RWPE1 (cell line): ENCODE data around the gene SRSF10.
A peak's percentile ranks its signal among the peaks of the same experiment; 100 is the strongest.

ENCODE experiments used
- CTCF ChIA-PET: fragments of 350-600 bp; sonication (Branson Sonifier 250); formaldehyde crosslinking; extraction: SDS; loops from one replicate; lab custom pipeline; 2021; lab: Yijun Ruan, JAX
- POLR2A ChIA-PET: fragments of 400-600 bp; formaldehyde crosslinking; extraction: SDS; loops from one replicate; lab custom pipeline; 2020; ENCODE audit warnings: antibody characterized with exemption; ENCODE audit not compliant: low non-redundant PET; lab: Yijun Ruan, JAX
- DNase-seq: peaks from one replicate; pipeline ENCODE4 v3.0.0; 2012; ENCODE audit warnings: low spot score
- H3K27ac ChIP-seq: fragments of 450-650 bp; 2 replicates; pipeline ENCODE4 v1.5.1; 2017
- TF ChIP-seq, protein P1 (sequence below): fragments of 450-650 bp; conservative IDR thresholded peaks from 2 replicates; pipeline ENCODE4 v1.5.1; 2017; ENCODE audit warnings: low read depth, mild to moderate bottlenecking

SRSF10 gene

DNA sequence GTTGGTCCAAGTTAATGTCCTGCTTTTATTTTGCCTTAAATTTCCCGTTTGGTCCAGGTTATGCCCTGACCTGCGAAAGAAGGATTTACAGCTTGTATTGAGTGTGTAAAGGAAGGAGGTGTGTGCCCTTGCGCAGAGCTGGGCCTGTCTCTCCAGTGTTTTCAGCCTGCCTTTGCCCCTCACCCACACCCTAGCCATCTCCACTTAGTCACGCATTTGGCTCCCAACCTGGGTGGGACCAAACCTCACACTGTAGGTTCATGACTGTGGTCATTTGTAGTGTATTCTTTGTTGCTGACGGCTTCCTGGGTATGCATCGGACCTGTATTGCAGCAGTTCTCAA, 572 bp upstream of the SRSF10 start:
- peak overlapping the region; percentile 98 for H3K27ac ChIP-seq
- CTCF ChIA-PET: no interaction called here
- POLR2A ChIA-PET: interaction anchor here (0.6 kb wide), 2 partner anchors 30 to 79 kb away, joined by 3 read pairs; no protein-coding TSS in a partner anchor
- TF ChIP-seq, protein P1, sequence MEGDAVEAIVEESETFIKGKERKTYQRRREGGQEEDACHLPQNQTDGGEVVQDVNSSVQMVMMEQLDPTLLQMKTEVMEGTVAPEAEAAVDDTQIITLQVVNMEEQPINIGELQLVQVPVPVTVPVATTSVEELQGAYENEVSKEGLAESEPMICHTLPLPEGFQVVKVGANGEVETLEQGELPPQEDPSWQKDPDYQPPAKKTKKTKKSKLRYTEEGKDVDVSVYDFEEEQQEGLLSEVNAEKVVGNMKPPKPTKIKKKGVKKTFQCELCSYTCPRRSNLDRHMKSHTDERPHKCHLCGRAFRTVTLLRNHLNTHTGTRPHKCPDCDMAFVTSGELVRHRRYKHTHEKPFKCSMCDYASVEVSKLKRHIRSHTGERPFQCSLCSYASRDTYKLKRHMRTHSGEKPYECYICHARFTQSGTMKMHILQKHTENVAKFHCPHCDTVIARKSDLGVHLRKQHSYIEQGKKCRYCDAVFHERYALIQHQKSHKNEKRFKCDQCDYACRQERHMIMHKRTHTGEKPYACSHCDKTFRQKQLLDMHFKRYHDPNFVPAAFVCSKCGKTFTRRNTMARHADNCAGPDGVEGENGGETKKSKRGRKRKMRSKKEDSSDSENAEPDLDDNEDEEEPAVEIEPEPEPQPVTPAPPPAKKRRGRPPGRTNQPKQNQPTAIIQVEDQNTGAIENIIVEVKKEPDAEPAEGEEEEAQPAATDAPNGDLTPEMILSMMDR: no peak
- DNase-seq: peak; percentile 84

DNA sequence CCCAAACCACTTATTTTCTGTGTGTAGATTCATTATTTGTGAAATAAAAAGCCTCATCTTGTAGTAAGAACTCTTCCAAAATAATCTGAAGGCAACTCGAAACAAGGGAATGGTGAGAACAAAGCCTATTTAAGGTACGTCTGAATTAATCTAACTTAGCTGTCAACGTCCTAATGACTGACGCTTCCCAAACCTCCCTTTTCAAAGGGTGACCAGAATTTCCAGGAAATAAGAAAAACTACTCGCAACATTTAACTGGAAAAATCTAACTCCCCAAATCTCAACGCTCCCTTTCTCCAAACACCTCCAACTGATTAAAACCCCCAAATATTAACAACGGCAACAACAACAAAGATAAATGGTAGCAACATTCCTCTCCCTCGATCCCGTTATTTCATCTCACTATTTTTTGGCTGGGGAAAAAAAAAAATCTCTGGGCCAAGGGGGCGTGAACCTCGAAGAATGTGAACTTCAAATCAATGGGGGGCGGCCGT, 693 bp downstream of the SRSF10 start:
- ChIA-PET CTCF (interaction anchor here (1.1 kb wide), 1 partner anchor 48 kb away, joined by 7 read pairs; no protein-coding TSS in a partner anchor), POLR2A (no interaction called here)
- TF ChIP-seq, protein P1: no peak
- DNase-seq: no peak
- H3K27ac ChIP-seq: peak overlapping the region; percentile 98

DNA sequence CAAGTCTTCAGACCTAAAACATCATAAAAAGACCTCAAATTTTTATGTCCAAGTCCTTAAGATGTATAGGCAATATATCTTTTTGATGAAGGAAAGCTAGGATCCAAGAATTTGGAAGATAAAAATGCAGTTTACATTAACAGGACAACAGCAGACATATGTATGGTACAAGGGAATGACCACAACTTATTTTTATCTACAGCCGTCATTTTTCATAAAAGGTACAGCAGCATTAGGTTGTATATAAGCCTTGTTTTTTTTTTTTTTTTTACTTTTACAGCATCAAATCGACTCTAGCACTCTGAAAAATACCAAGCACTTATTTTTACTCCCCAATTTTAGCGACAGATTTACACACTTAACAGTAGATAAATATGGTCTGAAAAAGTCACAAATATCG, 1.3 kb downstream of the SRSF10 start:
- no peak for DNase-seq
- CTCF ChIA-PET: interaction anchor here (1.4 kb wide), 1 partner anchor 49 kb away, joined by 4 read pairs; no protein-coding TSS in a partner anchor
- POLR2A ChIA-PET: no interaction called here
- H3K27ac ChIP-seq: no peak overlapping the region
- TF ChIP-seq, protein P1: no peak

DNA sequence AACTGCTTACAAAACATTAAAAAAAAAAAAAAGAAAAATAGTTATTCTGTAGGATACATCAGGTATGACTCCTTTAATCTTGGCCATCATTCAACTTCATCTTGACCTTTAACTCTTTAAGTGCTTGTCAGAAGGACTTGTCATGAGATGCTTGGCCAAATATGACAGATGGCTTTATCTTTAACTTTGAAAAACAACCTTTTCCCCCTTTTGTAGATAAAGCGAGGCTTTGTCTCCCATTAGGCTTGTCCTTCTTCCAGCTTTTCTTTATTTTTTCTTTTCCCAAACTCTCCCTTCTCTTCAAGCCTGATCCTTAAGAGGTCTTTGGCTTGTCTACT, 2.3 kb downstream of the SRSF10 start:
- TF ChIP-seq, protein P1: no peak
- H3K27ac ChIP-seq: no peak overlapping the region
- POLR2A ChIA-PET: no interaction called here
- no peak for DNase-seq
- CTCF ChIA-PET: interaction anchor here (1.4 kb wide), 1 partner anchor 50 kb away, joined by 4 read pairs; no protein-coding TSS in a partner anchor

DNA sequence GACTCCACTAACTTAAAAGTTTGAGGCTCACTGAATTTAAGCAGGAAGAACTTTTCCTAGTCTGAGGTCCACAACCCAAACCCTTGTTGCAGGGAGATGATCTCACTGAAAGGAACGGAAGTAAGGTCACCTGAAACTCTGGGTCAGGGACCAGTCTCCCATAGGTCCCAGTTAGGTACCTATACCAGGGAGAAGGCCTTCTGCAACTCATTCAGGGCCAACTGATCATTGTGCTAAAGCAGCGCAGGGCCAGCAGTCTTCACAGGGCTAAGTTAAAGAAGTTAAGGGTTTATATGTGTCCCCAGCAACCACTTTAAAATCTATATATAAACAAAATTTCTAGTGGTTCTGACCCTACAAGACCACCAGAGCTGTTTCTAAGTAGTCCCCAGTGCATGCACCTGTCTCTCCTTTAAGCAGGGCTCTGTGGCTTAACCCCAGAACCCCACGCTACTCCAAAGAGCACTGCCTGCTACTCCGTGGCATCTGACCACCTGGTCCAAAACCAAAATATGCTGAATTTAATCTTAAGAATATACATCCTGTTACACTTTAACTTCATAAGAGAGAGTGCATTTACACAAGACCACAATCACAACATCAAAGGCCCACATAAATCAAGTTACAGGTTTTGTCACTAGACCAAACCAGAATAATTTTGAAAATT, 2.8 kb downstream of the SRSF10 start:
- H3K27ac ChIP-seq: no peak overlapping the region
- ChIA-PET POLR2A (no interaction called here), CTCF (interaction anchor here (0.8 to 1.4 kb wide), 2 partner anchors 51 to 225 kb away, joined by 3 to 4 read pairs; no protein-coding TSS in a partner anchor)
- TF ChIP-seq, protein P1: no peak
- no peak for DNase-seq

DNA sequence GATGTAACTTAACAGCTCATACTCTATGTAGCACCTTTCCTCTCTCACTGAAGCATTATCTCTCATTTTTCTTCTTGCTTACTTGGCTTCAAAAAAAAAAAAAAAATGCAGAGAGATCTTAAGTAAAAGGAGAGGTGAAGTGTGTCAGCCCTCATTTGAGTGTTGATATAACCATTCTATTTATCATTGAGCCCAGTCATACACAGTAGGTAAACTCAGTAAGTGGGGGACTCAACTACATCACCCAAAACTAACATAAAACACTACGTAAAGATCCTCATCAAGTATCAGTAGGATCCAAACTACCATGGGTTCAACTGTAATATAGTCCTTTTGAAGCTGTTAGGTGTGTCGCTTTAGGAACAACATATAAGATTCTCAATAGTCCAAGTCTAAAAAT, 12.3 kb downstream of the SRSF10 start:
- TF ChIP-seq, protein P1: no peak
- no peak for DNase-seq
- POLR2A ChIA-PET: no interaction called here
- H3K27ac ChIP-seq: no peak overlapping the region
- CTCF ChIA-PET: interaction anchor here (0.6 to 0.9 kb wide), 3 partner anchors 133 to 447 kb away, joined by 3 to 5 read pairs (median 4); no protein-coding TSS in a partner anchor
